ENCODE measurements around the gene TOR2A.
"Not testable (repeated sequence)": the region's sequence is repeated elsewhere in the genome, so short reads cannot be mapped to it uniquely, and the experiment has no call there.

Gene TOR2A

GRCh38 chr9:127768698-127769097 is 33.6 kb upstream of the TOR2A start:
- no peak for DNase-seq (ENCODE audit: low spot score)

- DNase-seq (ENCODE audit: low spot score): no peak
Measured at GRCh38 chr9:127767909-127768331, 32.8 kb upstream of the TOR2A start.

GRCh38 chr9:127767410-127767809 is 32.3 kb upstream of the TOR2A start:
- DNase-seq (ENCODE audit: low spot score): no peak

GRCh38 chr9:127765418-127765817 is 30.3 kb upstream of the TOR2A start:
- no peak for DNase-seq (ENCODE audit: low spot score)

DNA sequence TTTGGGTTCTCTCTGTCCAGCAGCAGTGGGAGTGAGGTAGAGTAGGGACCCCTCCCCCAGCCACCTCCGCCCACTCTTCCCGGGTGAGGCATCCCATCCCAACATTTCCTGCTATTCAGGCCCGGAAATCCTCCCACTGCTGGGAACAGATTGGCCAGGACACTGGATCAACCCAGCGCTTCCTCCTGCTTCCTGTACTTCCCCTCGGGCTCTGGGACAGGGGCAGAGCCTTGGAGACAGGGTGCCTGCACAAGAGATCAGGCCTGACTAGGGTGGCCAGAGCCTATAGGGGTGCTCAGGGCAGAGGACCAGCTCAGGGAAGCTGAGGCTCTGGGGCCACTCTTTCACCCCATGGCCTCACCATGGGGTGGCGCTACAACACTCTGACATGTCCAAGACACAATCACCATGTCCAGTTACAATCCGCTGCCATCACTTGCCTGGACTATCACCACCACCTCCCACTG is 28.9 kb upstream of the TOR2A start:
- no peak for DNase-seq (ENCODE audit: low spot score)

GRCh38 chr9:127762111-127762676 is 27.1 kb upstream of the TOR2A start:
- DNase-seq (ENCODE audit: low spot score): no peak

DNA sequence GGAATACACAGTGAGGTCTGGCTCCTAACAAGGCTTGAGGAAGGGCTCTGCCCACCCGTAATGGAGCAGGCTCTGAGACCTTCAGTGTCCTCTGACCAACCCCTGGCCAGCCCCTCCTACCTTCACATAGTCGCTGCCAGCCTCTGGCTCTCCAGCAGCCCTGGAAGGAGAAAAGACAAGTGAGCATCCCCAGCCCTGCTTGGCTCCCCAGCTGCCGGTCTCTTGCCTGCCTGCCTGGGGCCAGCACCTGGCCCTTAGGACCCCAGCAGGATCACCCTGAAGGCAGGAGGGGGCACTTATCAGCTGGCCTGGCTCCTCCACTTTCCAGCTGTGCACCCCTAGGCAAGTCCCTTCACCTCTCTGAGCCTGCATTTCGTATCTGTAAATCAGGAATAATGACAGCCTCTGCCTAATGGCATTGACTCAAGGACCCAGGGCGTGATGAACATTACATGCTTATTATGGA is 26.4 kb upstream of the TOR2A start:
- no peak for DNase-seq (ENCODE audit: low spot score)

- no peak for DNase-seq (ENCODE audit: low spot score)
Measured at GRCh38 chr9:127761061-127761460, 26.0 kb upstream of the TOR2A start.

DNA sequence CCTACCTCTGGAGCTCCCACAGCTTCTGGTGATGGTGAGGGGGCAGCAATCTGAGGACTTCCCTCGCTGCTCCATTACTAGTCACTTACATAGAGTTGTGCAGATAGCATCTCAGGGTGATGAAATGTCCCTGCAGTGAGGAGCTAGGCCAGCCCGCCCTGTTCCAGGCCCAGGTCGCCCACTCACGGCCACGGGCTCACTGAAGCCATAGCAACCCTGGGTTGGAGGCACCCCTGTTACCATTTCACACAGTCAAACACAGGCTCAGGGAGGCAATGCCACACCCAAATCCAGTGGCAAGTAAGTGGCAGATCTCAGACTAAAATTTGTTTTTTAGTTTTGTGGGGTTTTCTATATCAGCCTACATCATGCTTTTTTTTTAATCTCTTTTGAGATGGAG is 23.7 kb upstream of the TOR2A start:
- DNase-seq (ENCODE audit: low spot score): no peak

DNA sequence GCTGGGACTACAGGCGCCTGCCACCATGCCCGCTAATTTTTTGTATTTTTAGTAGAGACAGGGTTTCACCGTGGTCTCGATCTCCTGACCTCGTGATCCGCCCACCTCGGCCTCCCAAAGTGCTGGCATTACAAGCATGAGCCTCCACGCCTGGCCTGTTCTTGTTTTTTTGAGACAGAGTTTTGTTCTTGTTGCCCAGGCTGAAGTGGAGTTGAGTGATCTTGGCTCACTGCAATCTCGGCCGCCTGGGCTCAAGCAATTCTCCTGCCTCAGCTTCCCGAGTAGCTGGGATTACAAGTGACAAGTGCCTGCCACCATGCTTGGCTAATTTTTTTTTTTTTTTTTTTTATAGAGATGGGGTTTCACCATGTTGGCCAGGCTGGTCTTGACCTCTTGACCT is 21.7 kb upstream of the TOR2A start:
- not testable (repeated sequence) for DNase-seq (ENCODE audit: low spot score)

GRCh38 chr9:127756233-127756632 is 21.1 kb upstream of the TOR2A start:
- DNase-seq (ENCODE audit: low spot score): no peak

DNA sequence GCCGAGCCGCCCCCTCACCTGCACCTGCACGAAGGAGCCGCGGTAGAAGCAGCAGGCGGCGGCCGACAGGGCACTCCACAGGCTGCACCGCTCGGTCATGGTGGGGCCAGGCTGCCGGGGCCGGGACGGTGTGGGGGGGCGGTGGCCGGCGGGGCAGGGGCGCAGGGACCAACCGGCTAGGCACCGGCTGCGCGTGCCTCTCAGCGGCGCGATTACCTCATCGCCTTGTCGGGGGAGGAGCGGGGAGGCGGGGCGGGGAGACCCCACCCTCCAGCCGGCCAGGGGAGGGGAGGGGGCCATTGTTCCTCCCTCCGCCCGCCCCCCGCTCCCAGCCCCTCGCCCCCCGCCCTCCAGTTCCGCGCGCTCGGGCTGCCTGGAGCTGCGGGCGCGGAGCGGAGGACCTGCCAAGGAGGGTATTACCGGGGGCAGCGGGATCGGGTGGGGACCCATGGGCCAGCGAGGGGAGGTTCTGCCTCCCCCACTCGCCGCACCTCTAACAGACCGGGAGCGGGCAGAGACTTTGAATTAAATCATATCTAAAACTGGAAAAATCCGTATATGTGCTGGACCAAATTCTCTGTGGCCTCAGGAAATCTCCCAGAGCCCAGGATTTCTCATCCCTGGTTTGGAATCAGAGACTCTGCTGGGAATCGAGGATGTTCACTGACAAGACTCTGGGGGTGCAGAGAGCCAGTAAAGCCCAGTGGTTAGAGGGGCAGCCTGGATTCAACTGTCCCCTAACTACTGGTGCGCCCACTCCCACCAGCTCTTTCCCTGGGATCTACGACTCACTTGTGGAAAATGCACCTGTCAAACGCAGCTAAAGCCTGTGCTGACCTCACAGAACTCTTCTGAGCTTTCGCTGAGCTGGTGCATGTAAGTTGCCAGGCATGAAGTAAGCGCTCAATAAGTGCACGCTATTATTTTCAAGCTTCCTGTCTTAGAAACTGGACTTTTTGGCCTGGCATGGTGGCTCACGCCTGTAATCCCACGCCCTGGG is 20.3 kb upstream of the TOR2A start:
- no peak for DNase-seq (ENCODE audit: low spot score)

- no peak for DNase-seq (ENCODE audit: low spot score)
Measured at GRCh38 chr9:127754099-127755060, 19.3 kb upstream of the TOR2A start.

- no peak for DNase-seq (ENCODE audit: low spot score)
Measured at GRCh38 chr9:127753622-127754021, 18.5 kb upstream of the TOR2A start.

DNA sequence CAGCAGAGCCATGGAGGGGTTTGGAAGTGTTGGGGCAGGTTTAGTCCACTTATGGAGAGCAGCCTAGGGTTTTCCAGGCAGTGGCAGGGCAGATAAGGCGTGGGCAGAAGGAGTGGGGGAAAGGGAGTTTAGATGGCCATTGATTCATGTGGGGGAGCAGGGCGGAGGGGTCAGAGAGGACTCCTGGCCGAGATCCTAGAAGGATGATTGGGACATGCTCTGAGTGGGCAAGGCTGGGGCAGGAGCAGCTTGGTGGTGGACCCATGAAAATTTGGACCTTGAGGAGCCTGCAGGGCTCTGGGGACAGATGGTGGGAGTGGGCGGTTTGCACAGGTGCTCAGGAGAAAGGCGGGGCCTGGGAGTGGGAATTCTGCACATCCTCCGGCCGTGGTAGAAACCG is 18.1 kb upstream of the TOR2A start:
- DNase-seq (ENCODE audit: low spot score): no peak

DNA sequence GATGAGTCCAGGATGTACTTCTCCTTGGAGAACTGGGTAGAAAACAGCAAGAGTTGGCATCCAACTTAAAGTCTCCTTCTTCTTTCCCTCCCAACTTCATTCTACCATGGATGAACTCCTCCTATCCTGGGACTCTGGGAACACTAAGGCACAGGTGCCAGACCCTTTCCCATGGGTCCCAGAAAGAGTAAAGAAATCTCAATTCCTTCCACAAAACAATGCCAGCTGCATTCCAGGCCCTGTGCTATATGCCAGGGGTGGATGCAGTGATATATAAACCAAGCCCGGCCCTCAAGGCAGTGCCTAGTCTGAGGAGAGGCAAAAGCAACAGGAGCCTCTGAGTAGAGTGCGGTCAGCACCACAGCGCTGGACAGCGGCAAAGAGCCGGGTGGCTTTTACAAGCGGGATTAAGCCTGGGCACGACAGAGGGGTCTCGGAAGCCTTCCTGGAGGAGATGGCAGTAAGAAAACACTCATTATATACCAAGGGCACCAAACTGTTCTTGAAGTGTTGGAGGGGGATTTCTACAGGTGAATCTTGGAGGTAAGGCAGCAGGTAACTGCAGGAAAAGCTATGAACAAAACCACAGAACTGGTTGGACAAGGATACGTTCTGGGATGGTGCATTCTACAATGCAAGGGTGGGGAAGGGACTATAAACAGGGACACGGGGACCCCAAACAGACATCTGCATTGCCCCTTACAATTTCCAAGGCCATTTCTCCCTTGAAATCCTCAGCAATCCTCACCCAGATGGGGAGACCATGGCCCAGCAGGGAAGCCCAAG is 16.4 kb upstream of the TOR2A start:
- no peak for DNase-seq (ENCODE audit: low spot score)

DNA sequence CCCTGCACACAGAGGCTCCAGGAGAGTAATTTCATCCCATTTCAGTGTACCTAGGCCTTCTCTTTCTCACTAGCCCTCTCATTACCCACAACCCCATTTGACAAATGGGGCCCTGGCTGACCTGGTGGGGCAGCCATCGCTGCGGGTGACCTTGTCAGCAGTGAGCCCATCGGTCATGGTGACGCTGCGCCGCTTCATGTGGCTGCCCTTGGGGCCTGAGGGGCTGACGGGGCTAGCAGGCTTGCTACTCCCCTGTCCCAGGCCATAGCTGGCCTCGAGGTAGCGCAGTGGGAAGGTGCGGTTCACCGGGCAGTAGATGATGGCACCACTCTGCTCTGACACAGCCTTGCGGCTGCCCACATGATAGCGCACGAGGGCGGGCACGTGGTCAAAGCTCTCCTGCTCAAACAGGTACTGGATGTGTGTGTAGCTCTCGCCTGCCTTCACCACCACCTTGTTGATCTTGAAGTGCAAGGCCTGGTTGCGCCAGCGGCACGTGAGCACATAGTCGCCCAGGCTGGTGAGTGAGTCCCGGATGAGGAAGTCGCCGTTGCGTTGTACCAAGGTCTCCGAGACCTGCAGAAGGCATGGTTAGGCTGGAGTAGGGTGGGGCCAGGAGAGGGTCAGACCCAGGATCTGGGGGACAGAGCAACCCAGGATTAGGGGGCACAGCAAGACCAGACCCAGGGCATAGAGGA is 14.1 kb upstream of the TOR2A start:
- no peak for DNase-seq (ENCODE audit: low spot score)

DNA sequence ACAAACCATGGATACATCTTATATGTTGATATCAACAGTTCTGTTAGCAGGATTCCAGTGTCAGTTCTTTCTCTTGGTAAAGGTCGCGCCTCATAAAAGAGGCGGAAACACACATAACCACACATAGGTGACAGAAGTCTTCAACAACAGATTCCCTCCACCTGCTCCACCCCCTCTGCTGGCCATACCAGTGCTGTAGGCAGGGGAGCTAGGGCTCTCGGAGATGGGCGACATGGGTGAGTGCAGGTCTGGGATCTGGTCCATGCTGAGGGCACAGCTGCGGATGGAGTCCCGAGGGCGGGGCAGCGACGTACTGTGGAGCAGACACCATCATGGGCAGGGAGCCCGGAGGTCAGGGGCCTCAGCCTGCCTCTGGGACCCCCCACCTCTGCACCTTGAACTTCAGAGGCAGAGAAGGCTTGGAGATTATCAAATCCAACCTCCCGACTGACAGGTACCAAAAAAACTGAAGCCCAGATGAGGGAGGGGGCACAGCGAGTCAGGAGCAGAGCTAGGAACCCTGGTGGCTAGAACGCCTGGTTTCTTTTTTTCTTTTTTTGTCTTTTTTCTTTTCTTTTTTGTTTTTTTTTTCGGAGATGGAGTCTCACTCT is 12.0 kb upstream of the TOR2A start:
- DNase-seq (ENCODE audit: low spot score): peak; percentile 49

- DNase-seq (ENCODE audit: low spot score): no peak
Measured at GRCh38 chr9:127744398-127745110, 9.5 kb upstream of the TOR2A start.

Data from CD4-positive, alpha-beta T cell treated with Interleukin-2 at 100 ng/mL for 4 hours (primary cell).